Embryonic facial prominence (tissue), 1 donor: ENCODE data around the gene CFB.

ENCODE experiments used
- DNase-seq: peaks from one replicate; pipeline ENCODE4 v3.0.0-alpha.2; 2016; ENCODE audit errors: extremely low spot score

Gene CFB

GRCh38 chr6:31948306-31948705, 2.4 kb downstream of the CFB start:
- no peak for DNase-seq

- DNase-seq: no peak
These were observed 3.0 kb downstream of the CFB start for GRCh38 chr6:31948753-31949413.

GRCh38 chr6:31949926-31950548, 4.1 kb downstream of the CFB start:
- no peak for DNase-seq

- DNase-seq: no peak
These were observed 6.4 kb downstream of the CFB start for GRCh38 chr6:31952140-31952805.

GRCh38 chr6:31952890-31953289, 7.0 kb downstream of the CFB start:
- no peak for DNase-seq

- no peak for DNase-seq
These were observed 8.6 kb downstream of the CFB start for GRCh38 chr6:31954511-31954910.

GRCh38 chr6:31956796-31957195, 10.9 kb downstream of the CFB start:
- no peak for DNase-seq

GRCh38 chr6:31958412-31958740, 12.5 kb downstream of the CFB start:
- no peak for DNase-seq

- peak; percentile 96 for DNase-seq
These were observed 13.1 kb downstream of the CFB start, which contains the start of the genes NELFE and SKIC2 for GRCh38 chr6:31958741-31959739. TSS of gene NELFE (minus strand) at chr6:31958971. CDS start at chr6:31958446, 525 bp downstream. TSS of gene SKIC2 (plus strand) at chr6:31959175. CDS start at chr6:31959193, 18 bp downstream.

GRCh38 chr6:31961616-31962015, 15.7 kb downstream of the CFB start:
- DNase-seq: no peak

GRCh38 chr6:31963921-31964320, 18.0 kb downstream of the CFB start:
- no peak for DNase-seq

GRCh38 chr6:31965700-31966099, 19.8 kb downstream of the CFB start:
- DNase-seq: no peak

GRCh38 chr6:31966506-31966905, 20.6 kb downstream of the CFB start:
- DNase-seq: no peak

- DNase-seq: no peak
These were observed 21.4 kb downstream of the CFB start for GRCh38 chr6:31966997-31967925.

- no peak for DNase-seq
These were observed 22.0 kb downstream of the CFB start for GRCh38 chr6:31967926-31968320.

- no peak for DNase-seq
These were observed 22.4 kb downstream of the CFB start for GRCh38 chr6:31968326-31968725.

- DNase-seq: no peak
These were observed 23.2 kb downstream of the CFB start for GRCh38 chr6:31968791-31969711.

- DNase-seq: no peak
These were observed 24.1 kb downstream of the CFB start for GRCh38 chr6:31969712-31970603.
